GM19463 (cell line): ENCODE data around the gene PIGBOS1.
A peak's percentile ranks its signal among the peaks of the same experiment; 100 is the strongest.

Experiments
- ATAC-seq: cut with Tn5 transposase; IDR thresholded peaks from one replicate; pipeline ENCODE4 v1.9.1; 2021; ENCODE audit warnings: mild to moderate bottlenecking, moderate library complexity; ENCODE audit not compliant: unreplicated experiment

Gene PIGBOS1

DNA sequence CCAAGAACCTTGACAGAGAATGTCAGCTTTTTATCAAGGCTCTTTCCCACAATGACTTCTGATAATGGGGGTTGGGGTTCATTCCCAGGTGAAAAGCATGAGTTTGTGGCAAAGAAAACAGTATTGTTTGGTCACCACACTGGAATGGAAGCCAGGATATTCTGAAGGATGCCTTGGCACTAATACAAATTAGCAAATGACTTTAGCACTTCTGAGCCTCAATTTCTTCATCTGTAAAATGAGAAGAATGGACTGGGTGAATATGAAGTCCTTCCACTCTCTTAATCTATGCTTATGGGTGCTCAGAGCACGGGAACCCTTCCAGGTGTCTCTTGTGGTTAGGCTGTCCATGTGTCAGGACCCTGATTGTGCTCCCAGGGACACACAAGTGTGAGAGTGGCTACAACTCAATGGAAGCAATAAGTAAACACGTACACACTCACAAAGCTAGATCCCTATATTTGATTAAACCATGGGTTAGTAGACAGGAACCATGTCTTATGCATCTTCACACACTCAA, 50.7 kb downstream of the PIGBOS1 start:
- ATAC-seq = no peak

DNA sequence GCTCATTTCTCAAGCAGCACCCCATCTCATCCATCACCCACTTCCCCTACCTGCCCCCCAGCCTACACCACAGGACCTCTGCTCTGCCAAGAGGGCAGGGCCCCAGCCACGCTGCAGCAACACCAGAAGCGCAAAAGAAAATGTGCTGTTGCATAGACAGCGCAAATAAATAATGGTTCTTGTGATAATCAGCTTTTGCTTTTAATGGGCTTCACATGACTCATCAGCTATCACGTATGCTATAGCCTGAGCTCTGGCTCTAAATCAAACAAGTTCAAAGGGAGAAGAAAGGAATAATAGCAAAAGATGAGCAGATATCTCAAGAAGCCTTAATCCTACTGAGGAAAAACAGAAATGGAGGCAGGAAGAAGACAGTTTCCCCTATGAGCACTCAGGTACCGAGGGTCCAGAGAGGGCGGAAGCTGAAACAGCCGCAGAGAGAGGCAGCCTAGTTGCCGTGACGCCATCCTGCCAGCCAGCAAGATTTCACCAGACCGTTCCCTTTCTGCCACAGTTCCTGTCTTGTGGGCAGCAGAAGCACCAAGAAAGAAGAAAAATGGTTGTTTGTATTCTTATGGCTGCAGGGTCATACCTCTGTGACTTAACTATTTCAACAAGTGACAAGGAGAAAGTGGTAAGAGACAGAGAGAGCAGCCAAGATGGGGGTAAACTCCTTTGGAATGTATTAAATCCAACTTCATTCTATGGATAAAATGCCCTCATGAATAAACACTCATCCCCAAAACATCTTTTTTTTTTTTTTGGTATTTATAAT, 51.3 kb downstream of the PIGBOS1 start:
- peak; percentile 96 for ATAC-seq
